ENCODE data around the gene RNF138.
"Not testable (repeated sequence)": the region's sequence is repeated elsewhere in the genome, so short reads cannot be mapped to it uniquely, and the experiment has no call there.

RNF138 gene

GRCh38 chr18:32096946-32097345 lies 5.3 kb downstream of the RNF138 start:
- DNase-seq, result no peak

- no peak for DNase-seq
These were observed 12.8 kb downstream of the RNF138 start for GRCh38 chr18:32104516-32104915.

DNA sequence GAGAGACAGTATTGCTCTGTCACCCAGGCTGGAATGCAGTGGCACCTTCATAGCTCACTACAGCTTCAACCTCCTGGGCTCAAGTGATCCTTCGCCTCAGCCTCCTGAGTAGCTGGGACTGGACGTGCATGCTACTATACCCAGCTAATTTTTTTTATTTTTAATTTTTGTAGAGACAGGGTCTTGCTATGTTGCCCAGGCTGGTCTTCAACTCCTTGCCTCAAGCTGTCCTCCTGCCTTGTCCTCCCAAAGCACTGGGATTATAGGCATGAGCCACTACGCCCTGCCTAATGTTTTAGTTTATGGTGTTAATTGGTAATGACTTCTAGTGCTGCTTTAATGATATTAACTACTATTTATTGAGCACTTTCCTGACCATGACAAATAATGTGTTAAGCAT lies 18.3 kb downstream of the RNF138 start:
- no peak for DNase-seq

GRCh38 chr18:32111706-32112105 lies 20.0 kb downstream of the RNF138 start:
- no peak for DNase-seq

GRCh38 chr18:32112826-32113225 lies 21.2 kb downstream of the RNF138 start:
- DNase-seq, result no peak

GRCh38 chr18:32114293-32114942 lies 22.7 kb downstream of the RNF138 start:
- no peak for DNase-seq

DNA sequence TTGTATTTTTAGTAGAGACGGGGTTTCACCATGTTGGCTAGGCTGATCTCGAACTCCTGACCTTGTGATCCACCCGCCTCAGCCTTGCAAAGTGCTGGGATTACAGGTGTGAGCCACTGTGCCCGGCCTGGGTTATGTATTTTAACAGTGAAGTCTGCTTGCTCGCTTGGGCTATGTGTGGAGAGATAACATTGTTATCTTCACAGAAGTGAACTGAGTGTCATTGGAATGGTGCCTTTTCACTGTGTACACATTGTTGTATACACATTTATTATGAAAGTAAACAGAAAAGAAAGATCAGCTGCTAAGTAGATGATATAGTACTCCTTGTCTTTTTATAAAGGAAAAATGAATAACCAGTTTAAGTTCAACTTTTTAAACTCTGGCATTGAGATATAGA lies 30.4 kb downstream of the RNF138 start:
- no peak for DNase-seq

- DNase-seq, result no peak
These were observed 34.9 kb downstream of the RNF138 start for GRCh38 chr18:32126538-32126937.

GRCh38 chr18:32135625-32136024 lies 44.0 kb downstream of the RNF138 start:
- DNase-seq, result no peak

DNA sequence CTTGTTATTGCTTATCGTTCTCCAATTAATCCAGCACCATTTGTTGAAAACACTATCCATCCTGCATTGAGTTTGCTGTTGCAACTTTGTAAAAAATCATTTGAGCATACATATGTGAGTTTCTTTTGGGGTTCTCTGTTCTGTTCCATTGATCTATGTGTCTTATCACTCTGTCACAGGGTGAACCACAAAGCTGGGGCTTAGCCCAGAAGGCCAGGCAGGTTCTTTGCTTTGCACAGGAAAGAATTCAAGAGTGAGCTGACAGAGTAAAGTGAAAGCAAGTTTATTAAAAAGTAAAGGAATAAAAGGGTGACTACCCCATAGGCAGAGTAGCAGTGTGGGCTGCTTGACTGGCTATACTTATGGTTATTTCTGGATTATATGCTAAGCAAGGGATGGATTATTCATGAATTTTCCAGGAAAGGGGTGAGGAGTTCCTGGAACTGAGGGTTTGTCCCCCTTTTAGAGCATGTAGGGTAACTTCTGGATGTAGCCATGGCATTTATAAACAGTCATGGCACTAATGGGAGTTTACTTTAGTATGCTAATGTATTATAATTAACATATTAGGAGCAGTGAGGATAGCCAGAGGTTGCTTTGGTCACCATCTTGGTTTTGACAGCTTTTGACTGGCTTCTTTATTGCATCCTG lies 46.8 kb downstream of the RNF138 start:
- no peak for DNase-seq

- DNase-seq, result no peak
These were observed 48.2 kb downstream of the RNF138 start for GRCh38 chr18:32139835-32140283.

GRCh38 chr18:32148185-32148870 lies 56.7 kb downstream of the RNF138 start:
- DNase-seq, result no peak

DNA sequence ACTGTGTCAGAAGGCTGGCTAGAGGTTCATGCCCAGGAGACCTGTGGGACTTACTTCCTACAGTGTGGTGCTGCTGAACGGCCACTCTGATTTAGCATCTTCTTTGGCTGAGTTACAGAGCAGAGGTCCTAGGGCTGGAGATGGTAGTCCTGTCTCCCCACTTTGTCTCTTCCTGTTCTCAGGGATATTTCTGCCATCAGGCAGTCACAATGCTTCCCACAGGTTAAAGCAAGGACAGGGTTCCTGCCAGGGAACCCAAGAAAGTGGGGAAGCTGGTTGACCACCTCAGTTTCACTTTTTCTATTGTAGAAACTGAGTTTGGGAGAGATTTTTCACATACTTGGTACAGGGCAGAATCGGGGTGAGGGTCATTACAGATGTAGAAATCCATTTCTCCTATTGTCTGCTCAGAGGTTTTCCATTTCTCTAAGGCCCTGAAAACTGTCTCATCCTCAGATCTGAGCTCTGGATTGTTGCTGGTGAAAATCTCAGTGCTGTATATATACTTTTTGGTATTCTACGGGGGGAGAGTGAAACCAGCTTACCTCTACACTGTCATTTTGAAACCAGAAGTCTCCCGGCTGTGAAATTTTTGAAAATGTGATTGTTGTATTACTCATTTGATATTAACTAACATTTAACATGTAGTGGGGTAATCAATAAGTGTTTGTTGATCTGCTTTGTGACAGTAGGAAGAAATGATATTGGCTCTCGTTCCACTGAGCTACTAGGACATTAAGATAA lies 61.2 kb downstream of the RNF138 start:
- DNase-seq, result no peak

GRCh38 chr18:32156855-32157254 lies 65.2 kb downstream of the RNF138 start:
- DNase-seq, result no peak

DNA sequence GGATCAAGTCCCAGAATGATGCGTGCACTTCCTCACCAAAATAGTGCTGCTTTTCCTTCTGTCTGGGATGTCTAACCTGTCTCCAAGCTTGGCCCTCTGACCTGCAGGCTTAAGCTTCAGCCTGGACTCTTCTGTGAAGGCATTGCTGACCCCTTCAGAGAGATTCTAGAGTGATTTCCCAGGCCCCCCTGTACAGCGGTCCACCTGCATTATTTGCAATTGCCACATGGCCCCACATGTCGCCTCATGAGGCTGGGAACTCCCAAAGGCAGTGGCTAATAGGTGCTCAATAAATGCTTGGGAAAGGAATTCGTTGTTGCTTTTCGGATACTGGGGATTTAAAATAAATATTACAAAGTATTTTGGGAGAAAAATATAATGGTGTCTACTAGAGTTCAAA lies 65.9 kb downstream of the RNF138 start:
- no peak for DNase-seq

DNA sequence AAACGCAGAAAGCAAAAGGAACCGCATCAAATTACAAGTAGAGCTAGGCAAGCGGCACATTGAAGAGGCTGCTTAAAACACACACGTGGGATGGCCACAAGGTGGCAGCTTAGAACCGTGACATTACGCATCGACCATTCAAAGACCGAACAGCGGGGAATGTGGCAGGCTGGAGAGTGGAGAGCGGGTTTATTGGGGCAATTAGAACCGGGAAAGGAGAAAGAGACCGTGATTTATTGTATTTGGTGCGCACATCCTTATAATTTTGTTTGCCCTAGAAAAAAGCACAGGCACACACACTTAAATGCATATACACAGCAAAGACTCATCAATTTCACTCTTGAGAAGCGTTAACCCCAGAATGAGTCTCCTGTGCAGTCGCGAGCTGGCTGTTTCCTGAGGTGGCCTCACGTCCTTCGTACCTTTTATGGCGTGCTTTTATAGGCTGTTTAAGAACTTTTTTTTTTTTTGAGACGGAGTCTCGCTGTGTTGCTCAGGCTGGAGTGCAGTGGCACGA lies 66.5 kb downstream of the RNF138 start:
- peak; percentile 76 for DNase-seq

- DNase-seq, result not testable (repeated sequence)
These were observed 67.0 kb downstream of the RNF138 start for GRCh38 chr18:32158631-32159030.

DNA sequence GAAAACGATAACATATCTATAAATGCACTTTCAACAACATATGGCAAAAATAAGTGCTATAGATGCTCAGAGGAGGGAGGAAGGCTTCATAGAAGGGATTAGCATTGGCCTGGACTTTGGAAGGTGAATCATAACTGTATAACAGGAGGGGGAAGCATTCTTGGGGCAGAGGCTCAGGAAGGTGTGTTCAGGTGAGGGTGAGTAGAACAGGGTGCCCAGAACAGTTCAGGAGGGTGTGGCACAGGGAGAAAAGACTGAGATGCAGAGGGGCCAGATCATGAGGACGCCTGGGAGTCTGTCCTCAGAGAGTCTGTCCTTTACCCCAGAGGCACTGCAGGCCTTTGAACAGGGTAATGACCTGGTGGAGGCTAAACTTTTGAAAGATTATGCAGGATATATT lies 68.9 kb downstream of the RNF138 start:
- no peak for DNase-seq

- no peak for DNase-seq
These were observed 76.5 kb downstream of the RNF138 start for GRCh38 chr18:32167980-32168730.

DNA sequence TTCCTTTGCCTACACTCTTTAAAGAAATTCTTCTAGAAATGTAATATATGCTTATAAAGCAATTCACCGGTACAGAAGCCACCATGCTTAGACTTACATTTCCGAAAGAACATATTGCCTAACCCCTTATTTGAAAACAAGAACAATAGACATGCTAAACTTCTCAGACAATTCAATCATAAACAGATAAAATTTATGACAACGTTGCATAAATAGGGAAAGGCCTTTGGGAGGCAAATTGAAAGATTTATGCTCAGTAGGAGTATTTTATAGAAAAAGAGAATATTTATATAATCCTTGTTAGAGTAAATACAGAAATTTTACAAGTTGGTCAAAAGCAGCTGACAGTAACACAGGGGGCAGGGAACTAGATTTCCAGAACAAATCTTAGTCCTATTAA lies 82.0 kb downstream of the RNF138 start:
- no peak for DNase-seq

GRCh38 chr18:32174719-32175118 lies 83.0 kb downstream of the RNF138 start:
- DNase-seq, result no peak

DNA sequence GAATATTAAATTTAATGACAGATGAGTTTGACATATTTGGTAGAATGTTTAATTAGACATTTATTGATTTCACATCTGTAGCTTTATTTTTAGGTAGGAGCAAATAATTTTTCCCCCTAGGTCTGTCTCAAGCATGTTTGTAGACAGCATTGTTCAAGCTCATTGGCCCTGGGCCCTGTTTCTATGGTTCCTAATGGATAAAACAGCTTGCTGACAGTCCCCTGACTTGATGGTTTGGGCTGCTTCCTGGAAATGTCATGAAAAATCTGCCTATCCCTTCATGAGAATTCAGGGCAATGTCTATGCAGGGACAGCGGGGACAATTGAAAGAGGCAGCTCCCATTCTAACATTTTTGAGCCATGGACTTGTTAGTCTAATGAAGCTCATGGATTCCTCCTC lies 83.6 kb downstream of the RNF138 start:
- no peak for DNase-seq

- not testable (repeated sequence) for DNase-seq
These were observed 85.1 kb downstream of the RNF138 start for GRCh38 chr18:32176745-32177144.
